ENCODE data around the gene DNAL1.

DNA sequence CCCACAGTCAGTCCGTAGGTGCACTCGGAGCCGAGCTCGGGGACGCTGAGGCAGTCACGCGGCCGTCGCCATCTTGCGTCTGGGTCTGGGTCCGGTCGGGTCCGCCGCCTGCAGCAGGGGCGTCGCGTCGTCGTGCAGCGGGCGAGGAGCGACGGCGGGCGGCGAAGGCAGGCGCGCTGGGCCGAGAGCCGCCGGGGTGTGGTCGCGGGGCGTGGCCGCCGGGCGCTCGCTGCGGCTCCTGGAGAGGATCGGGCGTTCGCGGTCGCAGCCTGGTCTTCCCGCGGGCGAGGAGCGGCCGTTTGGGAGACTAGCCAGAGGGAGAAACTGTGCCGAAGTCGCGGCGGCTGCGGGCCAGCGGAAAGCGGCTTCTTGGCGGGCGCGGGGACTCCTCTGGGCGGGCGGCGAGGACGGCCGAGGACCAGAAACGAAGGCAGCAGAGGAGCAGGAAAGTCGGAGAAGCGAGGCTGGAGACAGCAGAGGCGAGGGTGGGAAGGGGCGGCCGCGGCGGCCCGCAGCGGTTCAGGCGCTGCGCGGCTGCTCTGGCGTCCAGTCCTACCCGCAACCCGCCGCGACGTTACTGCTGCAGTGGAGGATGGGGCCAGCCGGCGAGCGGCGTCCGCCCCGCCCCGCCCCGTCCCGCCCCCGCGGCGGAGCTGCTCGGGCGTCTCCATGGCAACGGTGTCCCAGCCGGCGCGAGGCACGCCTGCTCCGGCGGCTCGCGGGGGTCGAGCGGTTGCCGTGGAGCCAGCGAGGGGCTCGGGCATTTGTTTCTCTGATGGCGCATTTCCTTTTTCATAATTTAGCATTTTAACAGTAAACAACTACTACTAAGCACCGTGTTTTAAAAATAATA lies 69.2 kb downstream of the DNAL1 start, which contains the start of gene PNMA1:
- TF ChIP-seq, protein P1, sequence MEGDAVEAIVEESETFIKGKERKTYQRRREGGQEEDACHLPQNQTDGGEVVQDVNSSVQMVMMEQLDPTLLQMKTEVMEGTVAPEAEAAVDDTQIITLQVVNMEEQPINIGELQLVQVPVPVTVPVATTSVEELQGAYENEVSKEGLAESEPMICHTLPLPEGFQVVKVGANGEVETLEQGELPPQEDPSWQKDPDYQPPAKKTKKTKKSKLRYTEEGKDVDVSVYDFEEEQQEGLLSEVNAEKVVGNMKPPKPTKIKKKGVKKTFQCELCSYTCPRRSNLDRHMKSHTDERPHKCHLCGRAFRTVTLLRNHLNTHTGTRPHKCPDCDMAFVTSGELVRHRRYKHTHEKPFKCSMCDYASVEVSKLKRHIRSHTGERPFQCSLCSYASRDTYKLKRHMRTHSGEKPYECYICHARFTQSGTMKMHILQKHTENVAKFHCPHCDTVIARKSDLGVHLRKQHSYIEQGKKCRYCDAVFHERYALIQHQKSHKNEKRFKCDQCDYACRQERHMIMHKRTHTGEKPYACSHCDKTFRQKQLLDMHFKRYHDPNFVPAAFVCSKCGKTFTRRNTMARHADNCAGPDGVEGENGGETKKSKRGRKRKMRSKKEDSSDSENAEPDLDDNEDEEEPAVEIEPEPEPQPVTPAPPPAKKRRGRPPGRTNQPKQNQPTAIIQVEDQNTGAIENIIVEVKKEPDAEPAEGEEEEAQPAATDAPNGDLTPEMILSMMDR (IDR thresholded peaks at IDR 0.05; ENCODE audit: borderline replicate concordance, extremely low read depth, low read length, poor library complexity, severe bottlenecking) = no peak
- no peak for TF ChIP-seq EZH2 (IDR thresholded peaks at IDR 0.05; ENCODE audit: borderline replicate concordance, low read depth, low read length, severe bottlenecking)
